NCI-H2196 treated with DMSO at 0.1 percent for 48 hours (cell line): ENCODE measurements around the gene MCAT.

Experiments
- DNase-seq: peaks from one replicate; lab custom pipeline; 2025; ENCODE audit not compliant: unreplicated experiment; lab: John Stamatoyannopoulos, UW

Gene MCAT

DNA sequence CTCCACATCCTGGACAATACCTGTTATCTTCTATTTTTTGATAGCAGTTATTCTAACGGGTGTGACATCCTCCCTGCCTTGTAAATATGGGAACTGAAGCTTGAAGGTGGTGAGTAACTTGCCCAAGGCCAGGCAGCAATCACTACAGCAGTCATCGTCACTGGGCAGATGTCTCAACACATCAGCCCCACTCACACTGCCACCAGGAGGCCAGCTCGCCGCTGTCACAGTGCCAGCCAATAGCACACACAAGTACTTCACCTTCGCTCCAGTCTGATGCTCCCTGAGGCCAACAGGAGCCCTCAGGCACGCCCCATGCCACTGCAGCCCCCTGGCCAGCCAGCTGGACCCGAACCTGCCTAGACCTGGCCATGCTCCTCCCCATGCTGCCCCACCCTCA, 49.1 kb downstream of the MCAT start:
- DNase-seq = no peak

DNA sequence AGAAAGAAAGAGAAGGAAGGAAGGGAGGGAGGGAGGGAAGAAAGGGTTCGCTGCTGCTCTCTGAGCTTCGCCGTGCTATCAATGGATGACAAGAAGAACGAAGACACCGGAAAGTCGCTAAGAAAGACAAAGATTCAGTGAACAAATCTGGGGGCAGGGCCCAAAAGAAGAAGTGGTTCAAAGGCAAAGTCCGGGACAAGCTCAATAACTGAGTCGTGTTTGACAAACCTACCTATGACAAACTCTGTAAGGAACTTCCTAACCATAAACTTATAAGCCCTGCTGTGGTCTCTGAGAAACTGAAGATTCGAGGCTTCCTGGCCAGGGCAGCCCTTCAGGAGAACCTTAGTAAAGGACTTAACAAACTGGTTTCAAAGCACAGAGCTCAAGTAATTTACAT, 51.1 kb downstream of the MCAT start:
- no peak for DNase-seq

DNA sequence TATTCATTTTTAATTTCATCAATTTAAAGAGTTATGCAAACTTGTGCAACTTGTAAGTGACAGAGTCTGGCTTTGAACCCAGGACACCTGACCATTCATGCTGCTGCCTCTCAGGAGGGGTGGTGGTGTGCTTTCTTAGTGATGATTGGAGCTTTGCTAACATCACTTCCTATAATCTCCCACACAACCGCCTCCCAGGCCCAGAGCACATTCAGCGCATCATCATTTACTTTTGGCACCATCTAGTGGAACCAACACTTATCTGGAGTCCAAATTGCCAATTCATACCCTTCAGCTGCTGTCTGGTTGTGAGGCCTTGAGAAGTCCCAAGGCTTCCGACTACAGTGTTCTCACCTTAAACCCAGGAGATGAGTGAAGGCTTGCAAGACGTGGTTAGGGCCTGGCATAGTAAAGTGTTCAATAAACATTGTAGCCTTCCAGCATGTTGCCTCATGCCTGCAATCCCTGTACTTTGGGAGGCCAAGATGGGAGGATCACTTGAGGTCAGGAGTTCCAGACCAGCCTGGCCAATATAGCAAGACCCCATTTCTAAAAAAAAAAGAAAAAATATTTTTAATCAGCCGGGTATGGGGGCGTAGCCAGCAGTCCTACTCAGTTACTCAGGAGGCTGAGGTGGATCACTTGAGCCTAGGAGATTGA, 52.9 kb downstream of the MCAT start:
- peak; percentile 82 for DNase-seq

DNA sequence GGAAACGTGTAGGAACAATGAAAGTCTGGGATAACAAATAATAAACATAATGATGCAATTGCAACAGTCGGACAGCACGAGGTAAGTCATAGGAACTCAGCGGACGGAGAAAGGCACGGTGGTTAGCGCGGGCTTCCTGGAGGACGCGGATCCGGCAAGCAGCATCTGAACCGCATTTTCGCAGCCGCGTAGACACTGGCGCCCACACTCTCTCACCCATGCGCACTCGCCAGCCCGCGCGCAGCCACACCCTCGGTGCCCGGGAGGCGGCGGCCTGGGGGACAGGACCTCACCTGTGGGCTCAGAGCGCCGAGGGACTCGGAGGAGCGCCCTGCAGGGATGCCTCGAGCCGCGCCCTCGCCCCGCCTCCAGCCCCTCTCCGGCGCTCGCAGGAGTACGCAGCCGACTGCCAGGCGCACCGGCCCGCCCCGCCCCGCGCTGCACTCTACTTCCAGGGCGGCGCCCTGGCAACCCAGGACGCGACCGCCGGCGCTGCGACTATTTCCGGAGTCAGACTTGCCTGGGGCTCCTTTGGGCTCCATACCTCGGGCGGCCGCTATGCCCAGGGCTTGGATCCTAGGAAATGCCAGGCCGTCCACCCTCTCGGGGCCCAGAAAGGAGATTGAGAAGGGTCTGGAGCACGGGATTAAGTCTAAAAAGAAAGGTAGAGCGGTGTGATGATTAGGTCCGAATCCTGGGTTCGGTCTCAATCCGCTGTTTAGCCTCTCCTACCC, 54.0 kb downstream of the MCAT start, which contains the start of gene TTLL1:
TSS of gene TTLL1 (minus strand) at position 408 of the 734 bp plus-strand sequence. CDS start 13,805 bp downstream, outside the sequence.
- peak; percentile 82 for DNase-seq

DNA sequence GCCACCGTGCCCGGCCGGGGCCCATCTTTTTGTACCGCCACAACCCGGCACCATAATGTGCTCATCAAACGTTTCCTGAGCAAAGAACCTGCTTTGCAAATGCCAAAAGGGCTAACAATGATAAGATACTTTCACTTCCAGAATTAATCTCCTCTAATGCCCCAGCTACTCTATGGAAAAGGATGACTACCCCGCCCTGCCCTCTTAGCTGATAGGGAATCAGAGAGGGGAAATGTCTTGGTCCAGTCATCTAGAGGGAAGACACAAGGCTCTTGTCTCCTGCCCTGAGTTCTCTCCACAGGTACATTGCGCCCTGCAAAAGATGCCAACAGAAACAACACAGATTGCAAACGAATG, 54.6 kb downstream of the MCAT start:
- no peak for DNase-seq

DNA sequence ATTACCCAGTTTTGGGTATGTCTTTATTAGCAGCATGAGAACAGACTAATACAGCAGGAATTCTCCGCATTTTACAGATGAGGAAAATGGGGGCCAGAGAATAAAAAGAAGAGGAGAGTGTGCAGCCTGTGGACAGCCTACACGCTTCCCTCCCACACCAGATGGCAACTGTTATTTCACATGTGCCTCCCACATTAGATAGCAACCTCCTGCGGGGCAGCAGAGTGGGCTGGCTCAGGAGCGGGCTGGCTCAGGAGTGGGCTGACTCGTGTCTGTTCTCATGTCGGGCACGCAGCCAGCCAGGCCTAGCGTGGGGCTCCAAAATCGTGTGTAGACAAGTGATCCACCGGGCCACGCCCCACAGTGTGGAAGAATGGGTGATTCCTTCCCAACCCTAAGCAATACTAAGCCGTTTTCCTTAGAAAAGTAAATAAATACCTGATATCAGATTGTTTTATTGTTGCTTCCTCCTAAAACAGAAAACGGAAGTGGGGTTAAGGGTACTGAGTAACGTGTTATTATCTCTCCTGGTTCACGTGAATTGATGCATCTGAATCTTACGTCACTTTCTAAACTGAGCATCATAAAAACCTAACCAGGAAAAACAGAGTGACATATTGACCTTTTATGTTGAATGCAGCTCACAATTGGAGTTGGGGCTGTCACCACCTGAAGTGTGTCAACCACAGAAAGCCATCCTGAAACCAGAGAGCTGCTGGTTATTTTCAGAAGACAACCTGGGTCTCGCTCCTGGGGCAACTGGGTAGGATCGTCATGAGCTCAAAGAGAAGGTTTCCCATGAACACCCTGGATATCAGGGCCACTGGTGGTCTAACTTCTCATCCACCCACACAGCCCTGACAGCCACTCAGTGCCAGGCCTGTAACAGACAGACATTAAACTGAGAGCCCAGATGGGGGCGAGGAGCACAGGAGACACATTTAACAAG, 57.3 kb downstream of the MCAT start:
- DNase-seq = no peak
